ENCODE results near the gene NEO1.

NEO1 gene

DNA sequence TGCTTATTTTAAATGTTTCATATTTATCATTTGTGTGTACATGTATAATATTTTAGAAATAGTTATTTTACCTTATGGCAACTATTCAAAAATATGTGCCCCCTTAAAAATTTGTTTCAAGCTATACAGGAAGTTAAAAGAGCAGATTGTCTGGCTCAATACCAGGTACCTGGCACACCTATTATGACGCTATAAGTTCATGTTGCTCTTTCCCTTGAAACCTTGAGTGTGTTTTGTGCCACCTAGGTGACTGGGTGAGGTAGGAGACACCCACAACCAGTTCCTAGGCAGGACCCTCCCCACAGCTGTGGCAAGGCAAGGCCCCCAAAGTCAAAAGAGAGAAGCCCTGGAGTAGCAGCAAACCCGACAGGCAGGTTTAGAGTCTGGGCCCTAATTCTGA, 20.6 kb upstream of the NEO1 start:
- no peak for DNase-seq (ENCODE audit: low read depth)

GRCh38 chr15:73033611-73034010, 18.7 kb upstream of the NEO1 start:
- no peak for DNase-seq (ENCODE audit: low read depth)

DNA sequence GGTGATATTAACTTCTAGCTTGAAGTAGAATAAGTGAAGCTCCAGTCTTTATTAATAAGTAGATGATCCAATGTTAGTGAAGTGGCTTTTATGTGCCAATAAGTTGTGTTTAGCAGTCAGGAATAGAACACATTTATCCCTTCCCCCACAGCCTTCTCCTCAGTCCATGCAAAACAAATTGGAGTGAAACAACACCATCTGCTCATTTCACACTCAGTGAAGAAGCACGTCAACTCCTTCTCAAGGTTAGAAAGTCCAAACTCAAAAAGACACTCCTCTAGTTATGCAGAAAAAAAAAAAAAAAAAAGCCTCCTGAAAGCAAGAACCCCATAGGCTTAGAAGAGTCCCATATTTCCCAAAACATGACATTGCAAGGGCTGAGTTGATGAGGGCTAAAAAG, 18.0 kb upstream of the NEO1 start:
- no peak for DNase-seq (ENCODE audit: low read depth)

- no peak for DNase-seq (ENCODE audit: low read depth)
These were observed 17.0 kb upstream of the NEO1 start for GRCh38 chr15:73035221-73035620.

GRCh38 chr15:73038220-73038619, 14.0 kb upstream of the NEO1 start:
- DNase-seq (ENCODE audit: low read depth) = no peak

DNA sequence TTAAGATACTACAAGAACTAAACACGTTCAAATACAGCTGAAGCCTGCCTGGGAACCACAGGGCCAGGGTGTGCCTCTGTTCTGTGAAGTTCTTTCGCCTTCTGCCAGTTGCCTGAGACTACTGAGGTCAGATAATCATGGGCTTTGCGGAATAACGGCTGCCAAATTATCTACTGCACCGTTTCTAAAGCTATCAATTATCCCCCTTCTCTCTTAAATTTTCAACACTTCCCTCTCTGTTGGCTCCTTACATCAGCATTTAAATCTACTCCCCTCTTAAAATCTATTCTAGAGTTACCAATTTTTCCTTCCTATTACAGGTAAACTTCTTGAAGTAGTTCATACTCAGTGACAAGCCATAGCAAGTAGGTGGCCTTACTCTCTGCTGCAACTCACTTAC, 6.2 kb upstream of the NEO1 start:
- DNase-seq (ENCODE audit: low read depth) = no peak

GRCh38 chr15:73047882-73048281, 4.4 kb upstream of the NEO1 start:
- DNase-seq (ENCODE audit: low read depth) = no peak

GRCh38 chr15:73048624-73049295, 3.5 kb upstream of the NEO1 start:
- no peak for DNase-seq (ENCODE audit: low read depth)

DNA sequence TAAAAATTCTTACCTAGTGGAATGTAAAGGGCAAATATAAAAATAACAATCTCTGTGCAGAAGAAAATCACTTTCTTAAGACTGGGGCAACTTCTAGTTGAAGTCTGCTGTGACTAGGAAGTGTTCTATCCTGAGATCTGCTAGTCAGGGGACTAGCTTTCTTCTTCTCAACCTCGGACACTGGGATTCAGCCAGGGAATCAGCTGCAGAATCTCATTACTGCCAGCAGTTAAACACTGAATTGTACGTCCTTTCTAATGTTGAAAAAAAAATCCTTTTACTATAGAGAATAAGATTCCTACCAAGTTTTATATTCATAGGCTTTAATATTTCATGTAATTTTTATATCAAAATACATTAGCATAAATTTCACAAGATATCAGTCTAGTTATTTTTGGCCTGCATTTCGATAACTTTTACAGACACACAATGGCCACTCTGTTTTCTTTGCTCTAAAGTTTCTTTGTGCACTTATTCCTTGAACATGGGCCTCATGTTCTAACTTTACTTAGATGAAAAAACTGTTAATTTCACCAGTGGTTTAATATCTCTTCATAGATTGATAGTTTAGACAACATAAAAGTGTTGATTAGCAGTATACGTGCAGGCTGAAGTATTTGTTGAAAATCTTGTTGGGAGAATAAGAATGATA, 2.6 kb upstream of the NEO1 start:
- DNase-seq (ENCODE audit: low read depth) = no peak

DNA sequence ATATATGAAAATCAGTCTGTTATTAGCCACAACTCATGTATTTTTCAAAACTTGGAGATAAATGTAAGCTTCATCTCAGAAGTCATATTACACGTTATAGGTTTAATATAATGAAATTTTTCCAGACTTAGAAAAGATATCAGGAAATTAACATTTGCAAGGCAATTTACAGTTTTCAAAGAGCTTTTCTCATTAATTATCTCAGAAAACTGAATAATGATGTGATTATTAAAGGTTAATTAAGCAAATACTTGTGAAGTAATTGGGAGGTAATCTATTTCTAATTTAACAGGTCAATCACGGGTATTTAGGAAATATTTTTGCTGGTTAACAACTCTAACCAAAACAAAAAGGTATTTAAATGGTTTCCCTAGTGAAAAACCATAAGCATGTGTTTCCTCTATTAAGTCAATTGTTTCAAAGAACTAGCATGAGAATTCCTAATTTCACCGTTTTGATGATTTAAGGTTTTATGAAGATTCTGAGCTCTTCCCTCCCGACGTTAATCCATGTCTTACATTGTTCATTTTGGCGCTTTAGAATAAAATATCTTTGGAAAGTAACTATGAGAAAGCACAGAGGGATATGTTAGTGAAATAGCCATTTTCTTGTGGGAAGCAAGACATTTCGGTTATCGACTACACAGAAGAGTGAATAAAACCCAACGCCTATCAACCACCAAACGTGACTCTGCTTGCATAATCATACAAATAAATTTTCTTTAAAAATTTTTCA, 1.5 kb upstream of the NEO1 start:
- DNase-seq (ENCODE audit: low read depth) = no peak

- DNase-seq (ENCODE audit: low read depth) = no peak
These were observed 864 bp upstream of the NEO1 start for GRCh38 chr15:73051391-73051806.

DNA sequence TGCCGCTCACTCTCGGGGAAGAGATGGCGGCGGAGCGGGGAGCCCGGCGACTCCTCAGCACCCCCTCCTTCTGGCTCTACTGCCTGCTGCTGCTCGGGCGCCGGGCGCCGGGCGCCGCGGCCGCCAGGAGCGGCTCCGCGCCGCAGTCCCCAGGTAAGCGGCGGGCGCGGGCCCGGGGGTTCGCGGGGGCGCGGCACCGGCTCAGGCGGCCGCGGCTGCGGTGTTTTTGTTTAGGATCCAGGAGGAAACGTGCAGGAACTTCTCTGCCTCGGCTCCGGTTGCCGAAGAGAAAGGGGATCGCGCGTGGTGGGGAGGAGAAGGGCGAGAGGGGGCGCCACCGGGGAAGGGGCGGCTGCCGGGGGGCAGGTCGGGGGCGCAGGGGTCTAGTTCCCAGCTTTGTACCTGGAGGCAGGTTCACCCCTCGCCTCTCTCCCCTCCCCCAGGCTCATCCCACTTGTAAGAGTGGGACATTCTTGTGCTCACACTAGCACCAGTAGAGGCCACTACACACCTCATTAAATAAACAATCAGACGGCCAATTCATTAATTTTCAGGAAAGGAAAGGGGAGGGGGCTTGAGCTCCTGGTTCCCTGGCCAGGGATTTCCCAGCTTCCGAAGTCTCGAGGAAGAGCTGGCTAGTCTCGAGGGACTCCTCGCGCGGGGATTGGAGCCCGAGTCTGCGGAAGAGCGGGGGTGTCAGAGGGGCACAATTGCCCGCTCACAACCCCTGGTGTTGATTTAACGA, 562 bp downstream of the NEO1 start:
- peak; percentile 32 for DNase-seq (ENCODE audit: low read depth)

DNA sequence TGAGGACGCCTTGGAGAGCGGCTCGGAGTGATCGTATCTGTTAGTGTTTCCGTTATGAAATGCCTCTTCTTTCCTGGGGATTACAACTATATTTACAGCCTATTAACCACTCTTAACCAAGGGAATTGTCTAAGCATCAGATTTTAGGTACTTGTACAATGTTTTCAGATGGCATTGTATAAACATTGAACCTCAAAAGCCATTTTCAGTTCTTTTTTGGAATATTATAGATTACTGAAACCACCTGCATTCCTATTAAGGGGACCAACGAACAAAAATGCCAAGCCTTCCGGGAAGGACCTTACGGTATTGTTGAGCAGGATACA, 1.1 kb downstream of the NEO1 start:
- no peak for DNase-seq (ENCODE audit: low read depth)

GRCh38 chr15:73054417-73054953, 2.2 kb downstream of the NEO1 start:
- no peak for DNase-seq (ENCODE audit: low read depth)

DNA sequence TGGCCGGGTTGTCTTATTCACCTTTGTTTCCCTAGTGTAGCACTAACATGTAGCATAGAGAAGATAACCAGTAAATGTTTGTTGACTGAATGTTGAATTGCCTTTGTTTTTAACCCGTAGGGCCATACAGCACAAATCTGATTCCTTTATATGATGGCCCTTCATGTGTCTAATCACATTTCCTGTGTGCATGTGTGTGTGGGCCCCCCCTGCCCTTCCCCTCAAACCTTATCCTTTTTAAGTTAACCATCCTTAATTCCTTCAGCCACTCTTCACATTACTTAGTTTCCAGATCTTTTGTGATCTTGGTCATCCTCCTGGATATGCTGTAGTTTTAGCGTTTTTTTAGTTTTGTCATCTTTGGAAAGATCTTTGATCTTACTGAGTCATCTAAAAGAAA, 4.2 kb downstream of the NEO1 start:
- DNase-seq (ENCODE audit: low read depth) = no peak

- DNase-seq (ENCODE audit: low read depth) = no peak
These were observed 6.2 kb downstream of the NEO1 start for GRCh38 chr15:73058437-73058836.

GRCh38 chr15:73065114-73065513, 12.9 kb downstream of the NEO1 start:
- DNase-seq (ENCODE audit: low read depth) = no peak

- no peak for DNase-seq (ENCODE audit: low read depth)
These were observed 16.8 kb downstream of the NEO1 start for GRCh38 chr15:73069109-73069508.

GRCh38 chr15:73072894-73073293, 20.6 kb downstream of the NEO1 start:
- DNase-seq (ENCODE audit: low read depth) = no peak

GRCh38 chr15:73074241-73074640, 22.0 kb downstream of the NEO1 start:
- DNase-seq (ENCODE audit: low read depth) = no peak

GRCh38 chr15:73075160-73075859, 23.0 kb downstream of the NEO1 start:
- peak; percentile 10 for DNase-seq (ENCODE audit: low read depth)

- DNase-seq (ENCODE audit: low read depth) = no peak
These were observed 26.0 kb downstream of the NEO1 start for GRCh38 chr15:73078291-73078690.
